ENCODE measurements around the gene NPAS1. TPM values are rescaled to one million over a fixed set of nuclear protein-coding genes. Genes with fewer than 3 reads are reported as not detected.
A peak's percentile ranks its signal among the peaks of the same experiment; 100 is the strongest.

NPAS1 gene
- total RNA-seq, 1 donor from 2014 or later, result 1.7 TPM

- peak overlapping the region; percentile 6 for H3K27ac Mint-ChIP-seq (ENCODE audit: unreplicated experiment)
- H3K27me3 Mint-ChIP-seq (ENCODE audit: unreplicated experiment), result peaks cover 2% of the 10 kb centered on the region
- TF ChIP-seq CTCF (IDR thresholded peaks at IDR 0.05; ENCODE audit: partially characterized antibody, unreplicated experiment), result no peak
- H3K36me3 Mint-ChIP-seq (ENCODE audit: unreplicated experiment), result no peaks in the 10 kb centered on the region
- no peak for DNase-seq
- peaks cover 27% of the 10 kb centered on the region for H3K4me1 Mint-ChIP-seq (ENCODE audit: low read depth, unreplicated experiment)
- H3K9me3 Mint-ChIP-seq (ENCODE audit: unreplicated experiment), result peaks cover 7% of the 10 kb centered on the region
- H3K4me3 Mint-ChIP-seq (ENCODE audit: unreplicated experiment), result no peak overlapping the region
Observed at GRCh38 chr19:47093254-47093653, 73.6 kb downstream of the NPAS1 start.

GRCh38 chr19:47093841-47094240 is 74.2 kb downstream of the NPAS1 start:
- H3K27me3 Mint-ChIP-seq (ENCODE audit: unreplicated experiment), result peaks cover 2% of the 10 kb centered on the region

GRCh38 chr19:47094557-47095475 is 75.2 kb downstream of the NPAS1 start:
- H3K36me3 Mint-ChIP-seq (ENCODE audit: unreplicated experiment), result no peaks in the 10 kb centered on the region
- H3K27me3 Mint-ChIP-seq (ENCODE audit: unreplicated experiment), result peaks cover 2% of the 10 kb centered on the region
- DNase-seq, result no peak
- peaks cover 7% of the 10 kb centered on the region for H3K9me3 Mint-ChIP-seq (ENCODE audit: unreplicated experiment)
- peak overlapping the region; percentile 25 for H3K27ac Mint-ChIP-seq (ENCODE audit: unreplicated experiment)
- TF ChIP-seq CTCF (IDR thresholded peaks at IDR 0.05; ENCODE audit: partially characterized antibody, unreplicated experiment), result no peak
- H3K4me1 Mint-ChIP-seq (ENCODE audit: low read depth, unreplicated experiment), result peaks cover 27% of the 10 kb centered on the region
- no peak overlapping the region for H3K4me3 Mint-ChIP-seq (ENCODE audit: unreplicated experiment)

More at GRCh38 chr19:47093841-47094240, 74.2 kb downstream of the NPAS1 start:
- peaks cover 7% of the 10 kb centered on the region for H3K9me3 Mint-ChIP-seq (ENCODE audit: unreplicated experiment)
- no peaks in the 10 kb centered on the region for H3K36me3 Mint-ChIP-seq (ENCODE audit: unreplicated experiment)
- no peak overlapping the region for H3K4me3 Mint-ChIP-seq (ENCODE audit: unreplicated experiment)
- TF ChIP-seq CTCF (IDR thresholded peaks at IDR 0.05; ENCODE audit: partially characterized antibody, unreplicated experiment), result no peak
- DNase-seq, result no peak
- peaks cover 27% of the 10 kb centered on the region for H3K4me1 Mint-ChIP-seq (ENCODE audit: low read depth, unreplicated experiment)
- H3K27ac Mint-ChIP-seq (ENCODE audit: unreplicated experiment), result no peak overlapping the region

Other genes with a start within 250 kb of the NPAS1 start
- gene SLC1A5, start 231.2 kb upstream of the NPAS1 start, total RNA-seq (ENCODE audit: unreplicated experiment), result 35.4 TPM
- gene AP2S1, start 169.0 kb upstream of the NPAS1 start, total RNA-seq (ENCODE audit: unreplicated experiment), result 95.4 TPM
- gene ARHGAP35, start 158.8 kb upstream of the NPAS1 start, total RNA-seq (ENCODE audit: unreplicated experiment), result 127 TPM
- 31.0 TPM for gene TMEM160, start 28.8 kb downstream of the NPAS1 start, total RNA-seq (ENCODE audit: unreplicated experiment)
- 50.3 TPM for gene ZC3H4, start 93.9 kb downstream of the NPAS1 start, total RNA-seq (ENCODE audit: unreplicated experiment)
- gene SAE1, start 111.0 kb downstream of the NPAS1 start, total RNA-seq (ENCODE audit: unreplicated experiment), result 79.9 TPM
- 37.0 TPM for gene BBC3, start 211.4 kb downstream of the NPAS1 start, total RNA-seq (ENCODE audit: unreplicated experiment)
- 16.8 TPM for gene CCDC9, start 236.7 kb downstream of the NPAS1 start, total RNA-seq (ENCODE audit: unreplicated experiment)